ENCODE data around the gene CAPS.

DNA sequence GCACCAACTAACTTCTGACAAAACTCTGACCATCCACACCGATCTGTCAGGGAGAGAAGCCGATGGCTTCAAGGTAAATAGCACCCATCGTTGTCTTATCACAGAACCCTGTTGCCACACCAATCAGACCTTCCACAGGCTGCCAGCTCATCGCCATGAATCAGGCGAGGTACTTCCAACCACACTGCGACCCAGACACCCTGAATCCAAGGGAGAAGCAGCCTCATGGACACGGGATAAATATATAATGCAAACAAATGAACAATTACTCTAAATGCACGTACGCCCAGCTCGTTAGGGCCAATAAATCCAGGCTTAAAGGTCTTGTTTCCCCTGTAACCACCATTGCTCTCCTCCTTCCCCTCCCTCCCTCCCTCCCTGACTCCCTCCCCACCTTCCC, 43.1 kb downstream of the CAPS start:
- TF ChIP-seq, protein P1, sequence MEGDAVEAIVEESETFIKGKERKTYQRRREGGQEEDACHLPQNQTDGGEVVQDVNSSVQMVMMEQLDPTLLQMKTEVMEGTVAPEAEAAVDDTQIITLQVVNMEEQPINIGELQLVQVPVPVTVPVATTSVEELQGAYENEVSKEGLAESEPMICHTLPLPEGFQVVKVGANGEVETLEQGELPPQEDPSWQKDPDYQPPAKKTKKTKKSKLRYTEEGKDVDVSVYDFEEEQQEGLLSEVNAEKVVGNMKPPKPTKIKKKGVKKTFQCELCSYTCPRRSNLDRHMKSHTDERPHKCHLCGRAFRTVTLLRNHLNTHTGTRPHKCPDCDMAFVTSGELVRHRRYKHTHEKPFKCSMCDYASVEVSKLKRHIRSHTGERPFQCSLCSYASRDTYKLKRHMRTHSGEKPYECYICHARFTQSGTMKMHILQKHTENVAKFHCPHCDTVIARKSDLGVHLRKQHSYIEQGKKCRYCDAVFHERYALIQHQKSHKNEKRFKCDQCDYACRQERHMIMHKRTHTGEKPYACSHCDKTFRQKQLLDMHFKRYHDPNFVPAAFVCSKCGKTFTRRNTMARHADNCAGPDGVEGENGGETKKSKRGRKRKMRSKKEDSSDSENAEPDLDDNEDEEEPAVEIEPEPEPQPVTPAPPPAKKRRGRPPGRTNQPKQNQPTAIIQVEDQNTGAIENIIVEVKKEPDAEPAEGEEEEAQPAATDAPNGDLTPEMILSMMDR (optimal IDR thresholded peaks at IDR 0.05 in 1 of 3, IDR thresholded peaks at IDR 0.05 in 1 of 3, conservative IDR thresholded peaks at IDR 0.05 in 1 of 3; ENCODE audit: extremely low read depth in 1 of 3, insufficient read depth in 2 of 3, low read length in 3 of 3): no peak
- no peak for TF ChIP-seq EZH2 (IDR thresholded peaks at IDR 0.05; ENCODE audit: low read length)

All from keratinocyte (primary cell).